HepG2 (cell line): ENCODE data around the gene CFAP100. TPM values are rescaled to one million over a fixed set of nuclear protein-coding genes. Genes with fewer than 3 reads are reported as not detected.

Experiments used
- ATAC-seq: fragments of 200-7000 bp; cut with Tn5 transposase; 3 replicates; pipeline ENCODE4 v1.9.1; 2020; ENCODE audit warnings: mild to moderate bottlenecking, moderate library complexity
- BruUV-seq: library from RNA; stranded (reverse); fragments of 400-500 nt; replicated peaks from 2 replicates; lab custom pipeline; 2021; lab: Mats Ljungman, UMichigan
- CTCF ChIA-PET: fragments of 300-600 bp; formaldehyde crosslinking; extraction: SDS; loops from one replicate; lab custom pipeline; 2021; ENCODE audit warnings: low total read pairs, inconsistent platforms, low intra/inter-chr PET ratio; lab: Yijun Ruan, JAX
- POLR2A ChIA-PET: fragments of 350-600 bp; sonication (Branson Sonifier 250); formaldehyde crosslinking; loops from one replicate; lab custom pipeline; 2020; ENCODE audit warnings: antibody characterized with exemption, inconsistent platforms; lab: Yijun Ruan, JAX
- DNase-seq: peaks from one replicate; pipeline ENCODE4 v3.0.0-alpha.2; 2015; ENCODE audit warnings: low spot score
- FAIRE-seq: peaks from 3 replicates; lab custom pipeline; 2011; peaks lifted over from hg19 to GRCh38; lab: Jason Lieb, UNC
- H2AFZ ChIP-seq: one replicate; pipeline ENCODE4 v1.6.1; 2011; ENCODE audit warnings: low read length, inconsistent platforms
- H3K27ac ChIP-seq: fragments of 300-600 bp; 3 replicates; pipeline ENCODE4 v1.8.0; 2011; ENCODE audit warnings: mixed run types, mild to moderate bottlenecking, mixed read lengths, low read length, inconsistent platforms; ENCODE audit not compliant: insufficient read depth; ENCODE audit errors: extremely low read length
- H3K27me3 ChIP-seq, 2 experiments: fragments of 200-600 bp in 1 of 2; 2 replicates in 1 of 2; 3 replicates in 1 of 2; pipeline versions ENCODE4 v1.6.0 to v1.8.0; 2011; ENCODE audit warnings: low read length in 2 of 2, mild to moderate bottlenecking in 2 of 2, moderate library complexity in 2 of 2, inconsistent platforms in 1 of 2; ENCODE audit not compliant: insufficient read depth in 2 of 2, control insufficient read depth in 1 of 2
- H3K36me3 ChIP-seq, 2 experiments: fragments of 200-600 bp in 1 of 2; replicated peaks in 1 of 2; 2 replicates in 1 of 2; 3 replicates in 1 of 2; pipeline versions ENCODE4 v1.5.1 to v1.8.0; 2011; ENCODE audit warnings: low read length in 2 of 2, inconsistent platforms in 1 of 2; ENCODE audit not compliant: insufficient read depth in 2 of 2, control insufficient read depth in 1 of 2
- H3K4me1 ChIP-seq: 2 replicates; pipeline ENCODE4 v1.5.1; 2012; ENCODE audit warnings: low read length, inconsistent platforms; ENCODE audit not compliant: insufficient read depth
- H3K4me2 ChIP-seq: 2 replicates; pipeline ENCODE4 v1.6.0; 2011; ENCODE audit warnings: low read depth, low read length, inconsistent platforms
- H3K4me3 ChIP-seq, 3 experiments: fragments of 200-600 bp in 1 of 3; sonication (generic), shearing (Covaris generic) in 1 of 3; replicated peaks in 1 of 3; 2 replicates each; pipeline ENCODE4 v1.5.1; 2011 to 2016; ENCODE audit warnings: low read length in 3 of 3, inconsistent platforms in 2 of 3, low read depth in 2 of 3, mild to moderate bottlenecking in 2 of 3, control low read depth in 1 of 3, mixed read lengths in 1 of 3; ENCODE audit not compliant: insufficient read depth in 1 of 3
- H3K79me2 ChIP-seq: one replicate; pipeline ENCODE4 v1.6.1; 2011; ENCODE audit warnings: low read length, inconsistent platforms; ENCODE audit not compliant: insufficient read depth
- H3K9ac ChIP-seq: 2 replicates; pipeline ENCODE4 v1.6.0; 2011; ENCODE audit warnings: mild to moderate bottlenecking, low read depth, low read length, inconsistent platforms; ENCODE audit not compliant: insufficient read depth
- H3K9me3 ChIP-seq: 2 replicates; pipeline ENCODE4 v1.5.1; 2012; ENCODE audit warnings: mild to moderate bottlenecking, low read length
- H4K20me1 ChIP-seq: 2 replicates; pipeline ENCODE4 v1.6.0; 2011; ENCODE audit warnings: inconsistent platforms, mild to moderate bottlenecking, low read length, moderate library complexity; ENCODE audit not compliant: insufficient read depth
- BRD4 ChIP-seq: sonication (generic); formaldehyde crosslinking; IDR thresholded peaks from 2 replicates; pipeline ENCODE4 v1.4.0; 2020; ENCODE audit warnings: missing genetic modification reagents
- CREBL2 ChIP-seq: sonication (generic); formaldehyde crosslinking; IDR thresholded peaks from 2 replicates; pipeline ENCODE4 v1.8.1; 2023; ENCODE audit warnings: missing genetic modification reagents, mild to moderate bottlenecking, borderline replicate concordance
- FOXM1 ChIP-seq: sonication (generic); formaldehyde crosslinking; IDR thresholded peaks from 2 replicates; pipeline ENCODE4 v1.5.0; 2020; ENCODE audit warnings: missing genetic modification reagents
- GABPA ChIP-seq, 2 experiments: IDR thresholded peaks; 2 replicates each; pipeline ENCODE4 v1.6.1; 2011 to 2016; ENCODE audit warnings: low read depth in 2 of 2, low read length in 1 of 2, missing biosample characterization in 1 of 2, missing genetic modification characterization in 1 of 2
- GTF2F1 ChIP-seq: fragments of 150-350 bp; IDR thresholded peaks from 2 replicates; pipeline ENCODE4 v1.6.1; 2014; ENCODE audit warnings: low read length
- GTF3A ChIP-seq: sonication (generic); formaldehyde crosslinking; conservative IDR thresholded peaks from 2 replicates; pipeline ENCODE4 v1.4.0; 2020; ENCODE audit warnings: mild to moderate bottlenecking, missing genetic modification reagents
- IKZF1 ChIP-seq: fragments of 450-650 bp; IDR thresholded peaks from 2 replicates; pipeline ENCODE4 v1.7.1; 2016
- KLF9 ChIP-seq: IDR thresholded peaks from 2 replicates; pipeline ENCODE4 v1.6.1; 2016; ENCODE audit warnings: low read depth
- MAZ ChIP-seq, 2 experiments: sonication (generic) in 1 of 2; formaldehyde crosslinking in 1 of 2; IDR thresholded peaks; 2 replicates each; pipeline versions ENCODE4 v1.5.0 to v1.6.1; 2012 to 2020; ENCODE audit warnings: low read depth in 2 of 2, mild to moderate bottlenecking in 2 of 2, borderline replicate concordance in 1 of 2, improper control_type of control experiment in 1 of 2, low read length in 1 of 2, missing genetic modification reagents in 1 of 2, moderate library complexity in 1 of 2
- MTERF4 ChIP-seq: sonication (generic); formaldehyde crosslinking; IDR thresholded peaks from 2 replicates; pipeline ENCODE4 v1.8.0; 2023; ENCODE audit warnings: mild to moderate bottlenecking, missing genetic modification reagents
- NCOA5 ChIP-seq: sonication (generic); formaldehyde crosslinking; IDR thresholded peaks from 2 replicates; pipeline ENCODE4 v1.4.0; 2020; ENCODE audit warnings: missing genetic modification reagents
- ZFP90 ChIP-seq: sonication (generic); formaldehyde crosslinking; IDR thresholded peaks from 2 replicates; pipeline ENCODE4 v1.8.0; 2022; ENCODE audit warnings: missing genetic modification reagents, mild to moderate bottlenecking, inconsistent platforms, borderline replicate concordance
- ZNF124 ChIP-seq: sonication (generic); formaldehyde crosslinking; IDR thresholded peaks from 2 replicates; pipeline ENCODE4 v1.4.0; 2020; ENCODE audit warnings: missing genetic modification reagents
- WGBS: methylation state at CpG from one replicate; pipeline ENCODE4 v1.1.6; 2017; ENCODE audit warnings: low lambda C conversion rate; 5-methylcytosine and 5-hydroxymethylcytosine counted together
- in situ Hi-C: cut with HindIII; loops from 2 replicates; pipeline ENCODE4 v1.10.0; 2017; ENCODE audit warnings: low pct_unique_long_range_greater_than_20kb; ENCODE audit not compliant: extremely low pct_ligation_motif_present
- intact Hi-C: fragments of 100-400 bp; cut with micrococcal nuclease; formaldehyde crosslinking; loops from one replicate; pipeline ENCODE4 v1.10.0; 2022; ENCODE audit not compliant: unreplicated experiment
- polyA plus RNA-seq, 8 experiments: library from polyadenylated mRNA; depleted of rRNA in 3 of 8; stranded (reverse) in 7 of 8; unstranded in 1 of 8; fragments of >200 nt; fragmentation: Illumina TruSeq in 4 of 8; extraction: Trizol in 4 of 8; gene quantifications; 2 replicates each; pipeline versions ENCODE4 v1.2.1 to v1.2.3, GENCODE V29; 2011 to 2016; ENCODE audit warnings: low read depth in 4 of 8, missing spikeins in 1 of 8, mixed read lengths in 1 of 8; ENCODE audit not compliant: insufficient read depth in 1 of 8
- total RNA-seq, 5 experiments: library from RNA; depleted of rRNA; stranded (reverse); fragments of >200 nt; fragmentation: Illumina TruSeq; extraction: Trizol; gene quantifications; 2 replicates each; pipeline ENCODE4 v1.2.3, GENCODE V29; 2016; ENCODE audit warnings: low read depth in 1 of 5
- TF ChIP-seq, protein P1 (sequence below): sonication (generic); formaldehyde crosslinking; IDR thresholded peaks from 2 replicates; pipeline ENCODE4 v1.8.1; 2023; ENCODE audit warnings: mild to moderate bottlenecking, inconsistent platforms, moderate library complexity, missing genetic modification reagents, borderline replicate concordance

The CFAP100 gene
- total and polyA plus RNA-seq, 2 of the 13 experiments (the other 11 are each of a cell fraction or from before 2014, with no cell fraction given): 0.32 TPM; not detected in 1

GRCh38 chr3:126414961-126415660, 20.4 kb downstream of the CFAP100 start:
- CTCF ChIA-PET: no interaction called here
- H3K27ac ChIP-seq: no peak overlapping the region
- ATAC-seq: no peak
- no peak overlapping the region for H3K4me3 ChIP-seq
- H4K20me1 ChIP-seq: no peaks in the 10 kb centered on the region
- H3K9me3 ChIP-seq: no peaks in the 10 kb centered on the region
- POLR2A ChIA-PET: no interaction called here
- 42% methylated on average over 11 of the region's 12 CpGs for WGBS
- H3K4me2 ChIP-seq: no peak overlapping the region
- H3K79me2 ChIP-seq: no peaks in the 10 kb centered on the region
- in situ Hi-C loops (no loop called here), intact Hi-C loops (no loop called here)
- H2AFZ ChIP-seq: no peak overlapping the region
- no peak overlapping the region for H3K9ac ChIP-seq
- H3K4me1 ChIP-seq: peaks cover 25% of the 10 kb centered on the region
- peaks cover 1 to 16% of the 10 kb centered on the region in 2 experiments; a peak in 4 of 5 replicates for H3K27me3 ChIP-seq
- H3K36me3 ChIP-seq: no peaks in the 10 kb centered on the region
- TF ChIP-seq IKZF1: no peak
- TF ChIP-seq GABPA (IDR thresholded peaks at IDR 0.05; ENCODE audit: low read depth, low read length): no peak
- 0 out of 2 replicates have a peak, but pooled peaks have one; percentile 26 for TF ChIP-seq GABPA (CRISPR knock-in tag; IDR thresholded peaks at IDR 0.05; ENCODE audit: low read depth)
- no peak for TF ChIP-seq KLF9 (CRISPR knock-in tag)
- TF ChIP-seq BRD4: no peak
- no peak for TF ChIP-seq FOXM1 (CRISPR knock-in tag)
- FAIRE-seq: no peak
- DNase-seq: no peak
- no TSS peak for BruUV-seq

DNA sequence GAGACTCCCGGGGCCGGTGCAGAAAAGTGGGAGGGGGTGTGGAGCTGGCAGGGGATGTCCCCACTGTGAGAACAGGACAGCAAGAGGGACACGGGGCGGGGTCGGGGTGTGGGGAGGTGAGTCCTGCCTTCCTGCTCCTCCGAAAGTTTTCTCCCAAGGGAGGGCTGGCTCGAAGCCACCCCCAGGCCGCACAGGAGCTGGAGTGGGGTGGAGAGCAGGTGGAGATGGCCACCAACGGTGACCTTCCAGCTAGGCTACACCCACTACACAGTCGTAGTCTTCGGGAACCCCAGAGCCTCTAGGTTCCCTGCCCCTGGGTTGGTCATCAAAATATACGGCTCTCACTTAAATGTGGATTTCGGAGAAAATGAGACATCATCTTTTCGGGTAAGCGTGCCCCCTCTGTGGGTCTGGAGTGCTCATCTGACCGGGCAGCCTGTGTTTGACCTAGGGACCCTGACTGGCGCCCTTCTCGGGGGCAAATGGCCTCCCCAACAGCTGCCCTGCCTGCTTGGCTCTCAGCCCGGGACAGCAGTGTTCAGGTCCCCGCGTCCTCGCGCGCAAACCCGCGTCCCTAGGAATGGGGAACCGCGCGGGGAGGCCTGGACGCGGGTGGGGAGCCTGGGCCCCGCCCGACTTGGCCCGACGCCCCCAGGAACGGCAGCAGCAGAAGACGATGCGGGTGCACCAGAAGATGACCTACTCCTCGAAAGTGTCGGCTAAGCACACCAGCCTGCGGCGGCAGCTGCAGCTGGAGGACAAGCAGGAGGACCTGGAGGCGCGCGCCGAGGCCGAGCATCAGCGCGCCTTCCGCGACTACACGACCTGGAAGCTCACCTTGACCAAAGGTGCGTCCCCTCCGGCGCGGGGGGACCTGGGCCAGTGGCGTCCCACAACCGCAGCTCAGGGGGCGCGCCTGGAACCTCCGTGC, 21.2 kb downstream of the CFAP100 start:
- ChIA-PET POLR2A (no interaction called here), CTCF (no interaction called here)
- in situ Hi-C loops (no loop called here), intact Hi-C loops (no loop called here)
- BruUV-seq: no TSS peak
- no peaks in the 10 kb centered on the region for H4K20me1 ChIP-seq
- ATAC-seq (no peak), DNase-seq (no peak), FAIRE-seq (no peak)
- no peak overlapping the region for H2AFZ ChIP-seq
- H3K4me3 ChIP-seq: no peak overlapping the region
- H3K9me3 ChIP-seq: no peaks in the 10 kb centered on the region
- no peak overlapping the region for H3K4me2 ChIP-seq
- peaks cover 1 to 16% of the 10 kb centered on the region in 2 experiments; a peak in 4 of 5 replicates for H3K27me3 ChIP-seq
- H3K79me2 ChIP-seq: no peaks in the 10 kb centered on the region
- H3K9ac ChIP-seq: no peak overlapping the region
- H3K36me3 ChIP-seq: no peaks in the 10 kb centered on the region
- WGBS: 69% methylated on average over 25 of the region's 61 CpGs
- H3K4me1 ChIP-seq: peaks cover 33% of the 10 kb centered on the region
- no peak overlapping the region for H3K27ac ChIP-seq
- TF ChIP-seq ZNF124 (CRISPR knock-in tag): no peak
- TF ChIP-seq CREBL2 (CRISPR knock-in tag): no peak
- no peak for TF ChIP-seq GTF3A
- TF ChIP-seq, protein P1, sequence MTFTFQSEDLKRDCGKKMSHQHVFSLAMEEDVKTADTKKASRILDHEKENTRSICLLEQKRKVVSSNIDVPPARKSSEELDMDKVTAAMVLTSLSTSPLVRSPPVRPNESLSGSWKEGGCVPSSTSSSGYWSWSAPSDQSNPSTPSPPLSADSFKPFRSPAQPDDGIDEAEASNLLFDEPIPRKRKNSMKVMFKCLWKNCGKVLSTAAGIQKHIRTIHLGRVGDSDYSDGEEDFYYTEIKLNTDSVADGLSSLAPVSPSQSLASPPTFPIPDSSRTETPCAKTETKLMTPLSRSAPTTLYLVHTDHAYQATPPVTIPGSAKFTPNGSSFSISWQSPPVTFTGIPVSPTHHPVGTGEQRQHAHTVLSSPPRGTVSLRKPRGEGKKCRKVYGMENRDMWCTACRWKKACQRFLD (CRISPR knock-in tag): no peak
- TF ChIP-seq NCOA5: no peak
- TF ChIP-seq ZFP90: no peak
- TF ChIP-seq MAZ (IDR thresholded peaks at IDR 0.05; ENCODE audit: borderline replicate concordance, low read depth, low read length): no peak
- no peak for TF ChIP-seq MAZ (CRISPR knock-in tag; IDR thresholded peaks at IDR 0.05; ENCODE audit: low read depth)
- no peak for TF ChIP-seq MTERF4 (CRISPR knock-in tag)
- no peak for TF ChIP-seq GTF2F1
